ENCODE results near the gene METTL1. TPM values are rescaled to one million over a fixed set of nuclear protein-coding genes. Genes with fewer than 3 reads are reported as not detected.
A peak's percentile ranks its signal among the peaks of the same experiment; 100 is the strongest.

Gene METTL1
- total and polyA plus RNA-seq, 9 of the 15 experiments (the other 6 are each of a cell fraction or from before 2014, with no cell fraction given): 12.6 to 65.9 (median 39.2) TPM

DNA sequence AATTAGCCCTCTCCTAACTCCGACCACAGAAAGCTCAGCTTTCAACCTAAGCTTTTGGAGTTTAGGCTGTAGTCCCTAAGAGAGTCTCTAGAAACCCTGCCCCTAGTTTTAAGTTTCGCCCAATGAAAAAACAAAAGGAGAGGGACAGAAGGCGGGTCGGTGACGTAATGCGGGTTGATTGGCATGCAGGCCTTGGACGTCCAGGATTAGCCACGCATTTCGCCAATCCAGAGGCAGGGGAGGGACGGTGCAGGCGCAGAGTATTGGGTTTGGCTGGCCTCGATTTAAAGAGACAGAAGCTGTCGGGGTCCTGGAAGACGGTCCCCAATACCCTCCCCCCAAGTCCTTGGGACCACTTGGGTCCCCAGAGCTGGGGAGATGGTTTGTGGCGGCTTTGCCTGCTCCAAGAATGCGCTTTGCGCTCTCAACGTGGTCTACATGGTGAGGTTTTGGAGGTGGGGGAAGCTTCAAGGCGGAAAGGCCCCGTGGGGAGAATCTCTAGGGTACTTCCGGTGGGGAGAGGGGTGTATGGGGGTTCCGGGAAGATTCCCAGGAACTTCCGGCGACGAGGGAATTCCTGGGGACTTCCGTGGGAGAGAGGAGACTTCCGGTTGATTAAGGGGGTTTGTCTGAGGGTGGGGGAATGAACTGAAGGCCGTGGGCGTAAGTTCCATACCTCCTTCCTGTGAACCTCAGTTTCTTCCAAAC is 27.0 kb downstream of the METTL1 start, which contains the start of gene TSPAN31 (continued):
- no peak for TF ChIP-seq NR2C2 (CRISPR knock-in tag; IDR thresholded peaks at IDR 0.05)
- peak; percentile 23; the same call in 1 of the 2 replicates for TF ChIP-seq NR2C2 (tag; IDR thresholded peaks at IDR 0.05)
- TF ChIP-seq KAT7 (CRISPR knock-in tag; IDR thresholded peaks at IDR 0.05; ENCODE audit: borderline replicate concordance): peak; percentile 72; the same call in 1 of the 2 replicates
- peak in 1 of 2 experiments; percentile 23; a peak in 1 of 4 replicates for TF ChIP-seq HDAC1 (IDR thresholded peaks at IDR 0.05)
- TF ChIP-seq MAZ (CRISPR knock-in tag; conservative IDR thresholded peaks at IDR 0.05 in 1 of 2, IDR thresholded peaks at IDR 0.05 in 1 of 2): peak in 1 of 2 experiments; percentile 75; a peak in 1 of 4 replicates
- TF ChIP-seq FOSL1 (tag; conservative IDR thresholded peaks at IDR 0.05): peak; percentile 58; the same call in 1 of the 2 replicates
- 0 out of 2 replicates have a peak, but pooled peaks have one; percentile 47 for TF ChIP-seq NBN (IDR thresholded peaks at IDR 0.05; ENCODE audit: low read depth)
- TF ChIP-seq ZNF778 (CRISPR knock-in tag; IDR thresholded peaks at IDR 0.05): no peak
- no peak for TF ChIP-seq STAT5B (CRISPR knock-in tag; IDR thresholded peaks at IDR 0.05)
- TF ChIP-seq ZNF76 (CRISPR knock-in tag; IDR thresholded peaks at IDR 0.05; ENCODE audit: borderline replicate concordance): no peak
- no peak for TF ChIP-seq ZSCAN29 (IDR thresholded peaks at IDR 0.05)
- TF ChIP-seq, protein P1, sequence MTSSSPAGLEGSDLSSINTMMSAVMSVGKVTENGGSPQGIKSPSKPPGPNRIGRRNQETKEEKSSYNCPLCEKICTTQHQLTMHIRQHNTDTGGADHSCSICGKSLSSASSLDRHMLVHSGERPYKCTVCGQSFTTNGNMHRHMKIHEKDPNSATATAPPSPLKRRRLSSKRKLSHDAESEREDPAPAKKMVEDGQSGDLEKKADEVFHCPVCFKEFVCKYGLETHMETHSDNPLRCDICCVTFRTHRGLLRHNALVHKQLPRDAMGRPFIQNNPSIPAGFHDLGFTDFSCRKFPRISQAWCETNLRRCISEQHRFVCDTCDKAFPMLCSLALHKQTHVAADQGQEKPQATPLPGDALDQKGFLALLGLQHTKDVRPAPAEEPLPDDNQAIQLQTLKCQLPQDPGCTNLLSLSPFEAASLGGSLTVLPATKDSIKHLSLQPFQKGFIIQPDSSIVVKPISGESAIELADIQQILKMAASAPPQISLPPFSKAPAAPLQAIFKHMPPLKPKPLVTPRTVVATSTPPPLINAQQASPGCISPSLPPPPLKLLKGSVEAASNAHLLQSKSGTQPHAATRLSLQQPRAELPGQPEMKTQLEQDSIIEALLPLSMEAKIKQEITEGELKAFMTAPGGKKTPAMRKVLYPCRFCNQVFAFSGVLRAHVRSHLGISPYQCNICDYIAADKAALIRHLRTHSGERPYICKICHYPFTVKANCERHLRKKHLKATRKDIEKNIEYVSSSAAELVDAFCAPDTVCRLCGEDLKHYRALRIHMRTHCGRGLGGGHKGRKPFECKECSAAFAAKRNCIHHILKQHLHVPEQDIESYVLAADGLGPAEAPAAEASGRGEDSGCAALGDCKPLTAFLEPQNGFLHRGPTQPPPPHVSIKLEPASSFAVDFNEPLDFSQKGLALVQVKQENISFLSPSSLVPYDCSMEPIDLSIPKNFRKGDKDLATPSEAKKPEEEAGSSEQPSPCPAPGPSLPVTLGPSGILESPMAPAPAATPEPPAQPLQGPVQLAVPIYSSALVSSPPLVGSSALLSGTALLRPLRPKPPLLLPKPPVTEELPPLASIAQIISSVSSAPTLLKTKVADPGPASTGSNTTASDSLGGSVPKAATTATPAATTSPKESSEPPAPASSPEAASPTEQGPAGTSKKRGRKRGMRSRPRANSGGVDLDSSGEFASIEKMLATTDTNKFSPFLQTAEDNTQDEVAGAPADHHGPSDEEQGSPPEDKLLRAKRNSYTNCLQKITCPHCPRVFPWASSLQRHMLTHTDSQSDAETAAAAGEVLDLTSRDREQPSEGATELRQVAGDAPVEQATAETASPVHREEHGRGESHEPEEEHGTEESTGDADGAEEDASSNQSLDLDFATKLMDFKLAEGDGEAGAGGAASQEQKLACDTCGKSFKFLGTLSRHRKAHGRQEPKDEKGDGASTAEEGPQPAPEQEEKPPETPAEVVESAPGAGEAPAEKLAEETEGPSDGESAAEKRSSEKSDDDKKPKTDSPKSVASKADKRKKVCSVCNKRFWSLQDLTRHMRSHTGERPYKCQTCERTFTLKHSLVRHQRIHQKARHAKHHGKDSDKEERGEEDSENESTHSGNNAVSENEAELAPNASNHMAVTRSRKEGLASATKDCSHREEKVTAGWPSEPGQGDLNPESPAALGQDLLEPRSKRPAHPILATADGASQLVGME (CRISPR knock-in tag; IDR thresholded peaks at IDR 0.05): no peak
- TF ChIP-seq CHD1 (IDR thresholded peaks at IDR 0.05; ENCODE audit: low read length): peak; percentile 68
- no peak for TF ChIP-seq NR3C1 (CRISPR knock-in tag; IDR thresholded peaks at IDR 0.05)
- TF ChIP-seq, protein P2, sequence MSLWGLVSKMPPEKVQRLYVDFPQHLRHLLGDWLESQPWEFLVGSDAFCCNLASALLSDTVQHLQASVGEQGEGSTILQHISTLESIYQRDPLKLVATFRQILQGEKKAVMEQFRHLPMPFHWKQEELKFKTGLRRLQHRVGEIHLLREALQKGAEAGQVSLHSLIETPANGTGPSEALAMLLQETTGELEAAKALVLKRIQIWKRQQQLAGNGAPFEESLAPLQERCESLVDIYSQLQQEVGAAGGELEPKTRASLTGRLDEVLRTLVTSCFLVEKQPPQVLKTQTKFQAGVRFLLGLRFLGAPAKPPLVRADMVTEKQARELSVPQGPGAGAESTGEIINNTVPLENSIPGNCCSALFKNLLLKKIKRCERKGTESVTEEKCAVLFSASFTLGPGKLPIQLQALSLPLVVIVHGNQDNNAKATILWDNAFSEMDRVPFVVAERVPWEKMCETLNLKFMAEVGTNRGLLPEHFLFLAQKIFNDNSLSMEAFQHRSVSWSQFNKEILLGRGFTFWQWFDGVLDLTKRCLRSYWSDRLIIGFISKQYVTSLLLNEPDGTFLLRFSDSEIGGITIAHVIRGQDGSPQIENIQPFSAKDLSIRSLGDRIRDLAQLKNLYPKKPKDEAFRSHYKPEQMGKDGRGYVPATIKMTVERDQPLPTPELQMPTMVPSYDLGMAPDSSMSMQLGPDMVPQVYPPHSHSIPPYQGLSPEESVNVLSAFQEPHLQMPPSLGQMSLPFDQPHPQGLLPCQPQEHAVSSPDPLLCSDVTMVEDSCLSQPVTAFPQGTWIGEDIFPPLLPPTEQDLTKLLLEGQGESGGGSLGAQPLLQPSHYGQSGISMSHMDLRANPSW (CRISPR knock-in tag; IDR thresholded peaks at IDR 0.05): no peak
- TF ChIP-seq, protein P3, sequence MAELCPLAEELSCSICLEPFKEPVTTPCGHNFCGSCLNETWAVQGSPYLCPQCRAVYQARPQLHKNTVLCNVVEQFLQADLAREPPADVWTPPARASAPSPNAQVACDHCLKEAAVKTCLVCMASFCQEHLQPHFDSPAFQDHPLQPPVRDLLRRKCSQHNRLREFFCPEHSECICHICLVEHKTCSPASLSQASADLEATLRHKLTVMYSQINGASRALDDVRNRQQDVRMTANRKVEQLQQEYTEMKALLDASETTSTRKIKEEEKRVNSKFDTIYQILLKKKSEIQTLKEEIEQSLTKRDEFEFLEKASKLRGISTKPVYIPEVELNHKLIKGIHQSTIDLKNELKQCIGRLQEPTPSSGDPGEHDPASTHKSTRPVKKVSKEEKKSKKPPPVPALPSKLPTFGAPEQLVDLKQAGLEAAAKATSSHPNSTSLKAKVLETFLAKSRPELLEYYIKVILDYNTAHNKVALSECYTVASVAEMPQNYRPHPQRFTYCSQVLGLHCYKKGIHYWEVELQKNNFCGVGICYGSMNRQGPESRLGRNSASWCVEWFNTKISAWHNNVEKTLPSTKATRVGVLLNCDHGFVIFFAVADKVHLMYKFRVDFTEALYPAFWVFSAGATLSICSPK (IDR thresholded peaks at IDR 0.05; ENCODE audit: borderline replicate concordance): peak; percentile 41; the same call in 1 of the 2 replicates

Measured in K562 (cell line).